GM12873 (cell line): ENCODE results near the gene RHBDL1.
A peak's percentile ranks its signal among the peaks of the same experiment; 100 is the strongest.

ENCODE experiments used
- CTCF ChIP-seq: IDR thresholded peaks from 2 replicates; pipeline ENCODE4 v1.5.1; 2012; ENCODE audit warnings: low read depth, mild to moderate bottlenecking, moderate library complexity, low read length, control low read depth; ENCODE audit not compliant: insufficient read depth; ENCODE audit errors: missing control alignments

Gene RHBDL1

GRCh38 chr16:718922-719321 is 43.5 kb downstream of the RHBDL1 start:
- TF ChIP-seq CTCF: no peak

- peak; percentile 48 for TF ChIP-seq CTCF
Measured at GRCh38 chr16:719815-720446, 44.5 kb downstream of the RHBDL1 start.

GRCh38 chr16:720447-720989 is 45.0 kb downstream of the RHBDL1 start:
- TF ChIP-seq CTCF: peak; percentile 45

GRCh38 chr16:720990-721764 is 45.7 kb downstream of the RHBDL1 start, which contains the start of gene ANTKMT:
ANTKMT (plus strand) TSS chr16:721146; CDS start chr16:721275, 129 bp downstream.
- no peak for TF ChIP-seq CTCF

GRCh38 chr16:721765-722540 is 46.5 kb downstream of the RHBDL1 start:
- no peak for TF ChIP-seq CTCF

GRCh38 chr16:722835-723633 is 47.6 kb downstream of the RHBDL1 start:
- no peak for TF ChIP-seq CTCF
